Activated naive CD8-positive, alpha-beta T cell treated with anti-CD3 and anti-CD28 coated beads, Interleukin-2, amount 50 U/mL, for 24 hours (primary cell): ENCODE measurements around the gene TSPO.
A peak's percentile ranks its signal among the peaks of the same experiment; 100 is the strongest.

Experiments
- ATAC-seq: fragments of 150-1000 bp; cut with Tn5 transposase; one replicate; pipeline ENCODE4 v1.10.0; 2021
- DNase-seq: peaks from one replicate; pipeline ENCODE4 v3.0.0; 2021
- H3K27ac Mint-ChIP-seq: one replicate; pipeline ENCODE4 v1.8.0; 2021; ENCODE audit warnings: mild to moderate bottlenecking, mixed read lengths
- H3K27me3 Mint-ChIP-seq: one replicate; pipeline ENCODE4 v1.8.0; 2021; ENCODE audit warnings: mixed read lengths
- H3K36me3 Mint-ChIP-seq: one replicate; pipeline ENCODE4 v1.8.0; 2021; ENCODE audit warnings: low read depth, mixed read lengths
- H3K4me1 Mint-ChIP-seq: one replicate; pipeline ENCODE4 v1.8.0; 2021; ENCODE audit warnings: mixed read lengths
- H3K4me3 Mint-ChIP-seq: one replicate; pipeline ENCODE4 v1.8.0; 2021; ENCODE audit warnings: mild to moderate bottlenecking, moderate library complexity, mixed read lengths
- H3K9me3 Mint-ChIP-seq: one replicate; pipeline ENCODE4 v1.8.0; 2021; ENCODE audit warnings: mixed read lengths

TSPO gene

GRCh38 chr22:43173976-43174720 is 22.8 kb downstream of the TSPO start:
- no peaks in the 10 kb centered on the region for H3K4me1 Mint-ChIP-seq
- peaks cover 42% of the 10 kb centered on the region for H3K36me3 Mint-ChIP-seq
- DNase-seq, result no peak
- no peaks in the 10 kb centered on the region for H3K27me3 Mint-ChIP-seq
- no peak overlapping the region for H3K27ac Mint-ChIP-seq
- H3K9me3 Mint-ChIP-seq, result no peaks in the 10 kb centered on the region
- no peak overlapping the region for H3K4me3 Mint-ChIP-seq
- no peak for ATAC-seq

GRCh38 chr22:43174941-43175531 is 23.7 kb downstream of the TSPO start:
- ATAC-seq (no peak), DNase-seq (no peak)
- no peaks in the 10 kb centered on the region for H3K27me3 Mint-ChIP-seq
- peaks cover 45% of the 10 kb centered on the region for H3K36me3 Mint-ChIP-seq
- no peak overlapping the region for H3K27ac Mint-ChIP-seq
- no peak overlapping the region for H3K4me3 Mint-ChIP-seq
- H3K9me3 Mint-ChIP-seq, result no peaks in the 10 kb centered on the region
- H3K4me1 Mint-ChIP-seq, result no peaks in the 10 kb centered on the region

GRCh38 chr22:43176090-43176489 is 24.7 kb downstream of the TSPO start:
- no peaks in the 10 kb centered on the region for H3K4me1 Mint-ChIP-seq
- H3K36me3 Mint-ChIP-seq, result peaks cover 41% of the 10 kb centered on the region
- H3K27ac Mint-ChIP-seq, result no peak overlapping the region
- H3K27me3 Mint-ChIP-seq, result no peaks in the 10 kb centered on the region
- H3K4me3 Mint-ChIP-seq, result no peak overlapping the region
- DNase-seq, result no peak
- H3K9me3 Mint-ChIP-seq, result no peaks in the 10 kb centered on the region
- no peak for ATAC-seq

- ATAC-seq (no peak), DNase-seq (no peak)
- Mint-ChIP-seq H3K27ac (no peak overlapping the region), H3K27me3 (no peaks in the 10 kb centered on the region), H3K4me3 (no peak overlapping the region), H3K4me1 (no peaks in the 10 kb centered on the region), H3K9me3 (no peaks in the 10 kb centered on the region), H3K36me3 (peaks cover 42% of the 10 kb centered on the region)
Observed at GRCh38 chr22:43177479-43177878, 26.1 kb downstream of the TSPO start.

- no peak overlapping the region for H3K27ac Mint-ChIP-seq
- H3K27me3 Mint-ChIP-seq, result no peaks in the 10 kb centered on the region
- H3K9me3 Mint-ChIP-seq, result no peaks in the 10 kb centered on the region
- no peak for DNase-seq
- H3K36me3 Mint-ChIP-seq, result peaks cover 40% of the 10 kb centered on the region
- H3K4me1 Mint-ChIP-seq, result peaks cover 6% of the 10 kb centered on the region
- H3K4me3 Mint-ChIP-seq, result no peak overlapping the region
- ATAC-seq, result no peak
Observed at GRCh38 chr22:43179146-43179910, 28.0 kb downstream of the TSPO start.

- ATAC-seq, result no peak
- DNase-seq, result no peak
- H3K4me1 Mint-ChIP-seq, result peaks cover 11% of the 10 kb centered on the region
- H3K27me3 Mint-ChIP-seq, result no peaks in the 10 kb centered on the region
- no peak overlapping the region for H3K27ac Mint-ChIP-seq
- H3K4me3 Mint-ChIP-seq, result no peak overlapping the region
- no peaks in the 10 kb centered on the region for H3K9me3 Mint-ChIP-seq
- H3K36me3 Mint-ChIP-seq, result peaks cover 43% of the 10 kb centered on the region
Observed at GRCh38 chr22:43179911-43180195, 28.5 kb downstream of the TSPO start.

GRCh38 chr22:43180670-43181069 is 29.3 kb downstream of the TSPO start:
- H3K27ac Mint-ChIP-seq, result no peak overlapping the region
- peaks cover 43% of the 10 kb centered on the region for H3K36me3 Mint-ChIP-seq
- ATAC-seq, result no peak
- H3K4me3 Mint-ChIP-seq, result no peak overlapping the region
- H3K27me3 Mint-ChIP-seq, result no peaks in the 10 kb centered on the region
- no peaks in the 10 kb centered on the region for H3K9me3 Mint-ChIP-seq
- H3K4me1 Mint-ChIP-seq, result peaks cover 17% of the 10 kb centered on the region
- DNase-seq, result no peak

- no peak overlapping the region for H3K4me3 Mint-ChIP-seq
- no peaks in the 10 kb centered on the region for H3K9me3 Mint-ChIP-seq
- peaks cover 20% of the 10 kb centered on the region for H3K4me1 Mint-ChIP-seq
- no peak for DNase-seq
- H3K27ac Mint-ChIP-seq, result no peak overlapping the region
- ATAC-seq, result no peak
- H3K36me3 Mint-ChIP-seq, result peaks cover 40% of the 10 kb centered on the region
- H3K27me3 Mint-ChIP-seq, result no peaks in the 10 kb centered on the region
Observed at GRCh38 chr22:43181321-43182076, 30.1 kb downstream of the TSPO start.

GRCh38 chr22:43182118-43182517 is 30.8 kb downstream of the TSPO start:
- Mint-ChIP-seq H3K36me3 (peaks cover 36% of the 10 kb centered on the region), H3K27ac (no peak overlapping the region), H3K9me3 (no peaks in the 10 kb centered on the region), H3K27me3 (no peaks in the 10 kb centered on the region), H3K4me1 (peaks cover 20% of the 10 kb centered on the region), H3K4me3 (no peak overlapping the region)
- DNase-seq (no peak), ATAC-seq (no peak)

GRCh38 chr22:43182726-43183125 is 31.4 kb downstream of the TSPO start:
- H3K27ac Mint-ChIP-seq, result no peak overlapping the region

GRCh38 chr22:43183496-43184277 is 32.3 kb downstream of the TSPO start:
- peaks cover 24% of the 10 kb centered on the region for H3K36me3 Mint-ChIP-seq

More at GRCh38 chr22:43182726-43183125, 31.4 kb downstream of the TSPO start:
- no peak overlapping the region for H3K4me3 Mint-ChIP-seq
- no peaks in the 10 kb centered on the region for H3K27me3 Mint-ChIP-seq
- peaks cover 31% of the 10 kb centered on the region for H3K36me3 Mint-ChIP-seq
- ATAC-seq, result no peak
- peaks cover 21% of the 10 kb centered on the region for H3K4me1 Mint-ChIP-seq
- no peaks in the 10 kb centered on the region for H3K9me3 Mint-ChIP-seq
- no peak for DNase-seq

GRCh38 chr22:43185860-43186261 is 34.5 kb downstream of the TSPO start:
- H3K36me3 Mint-ChIP-seq, result peaks cover 10% of the 10 kb centered on the region
- H3K27ac Mint-ChIP-seq, result peak overlapping the region; percentile 60
- ATAC-seq, result no peak
- no peaks in the 10 kb centered on the region for H3K27me3 Mint-ChIP-seq
- H3K9me3 Mint-ChIP-seq, result no peaks in the 10 kb centered on the region
- no peak for DNase-seq
- peak overlapping the region; percentile 86 for H3K4me3 Mint-ChIP-seq
- peaks cover 28% of the 10 kb centered on the region for H3K4me1 Mint-ChIP-seq

More at GRCh38 chr22:43183496-43184277, 32.3 kb downstream of the TSPO start:
- H3K27me3 Mint-ChIP-seq, result no peaks in the 10 kb centered on the region
- peak overlapping the region; percentile 44 for H3K4me3 Mint-ChIP-seq
- H3K4me1 Mint-ChIP-seq, result peaks cover 26% of the 10 kb centered on the region
- H3K9me3 Mint-ChIP-seq, result no peaks in the 10 kb centered on the region
- ATAC-seq, result no peak
- H3K27ac Mint-ChIP-seq, result no peak overlapping the region
- no peak for DNase-seq

- Mint-ChIP-seq H3K9me3 (peaks cover 4% of the 10 kb centered on the region), H3K4me3 (peak within 1 kb of the TSS; percentile 86), H3K27me3 (no peaks in the 10 kb centered on the region), H3K27ac (peak within 1 kb of the TSS; percentile 92), H3K4me1 (peaks cover 28% of the 10 kb centered on the region), H3K36me3 (peaks cover 10% of the 10 kb centered on the region)
- peak; percentile 62 for DNase-seq
- peak; percentile 11 for ATAC-seq
Observed at GRCh38 chr22:43186272-43187170, 35.2 kb downstream of the TSPO start, which contains the start of gene TTLL12. TSS of gene TTLL12 (minus strand) at chr22:43187134. CDS start at chr22:43187069, 65 bp downstream.
